Left colon (tissue), 2 donors: ENCODE results near the gene SURF2. TPM values are rescaled to one million over a fixed set of nuclear protein-coding genes. Genes with fewer than 3 reads are reported as not detected.

Experiments used
- ATAC-seq: fragments of 200-7000 bp; cut with Tn5 transposase; one replicate; pipeline ENCODE4 v1.9.1; 2020; ENCODE audit warnings: mild to moderate bottlenecking, moderate library complexity
- DNase-seq, 2 donors: peaks; one replicate each; pipeline ENCODE4 v3.0.0-alpha.2; 2020
- intact Hi-C, 2 donors: fragments of 100-400 bp; cut with DNase I in 1 of 2; cut with micrococcal nuclease in 1 of 2; formaldehyde crosslinking; loops; one replicate each; pipeline versions ENCODE4 v1.11.2 to v1.14.0; 2022; cut with DNase I, micrococcal nuclease
- total RNA-seq, 2 donors: library from RNA; stranded (reverse); fragmentation: NEBNext Ultra II Directional; extraction: Animal tissue kit (Norgen Biotek cat#: 25700); gene quantifications; one replicate each; pipeline ENCODE4 v1.2.1, GENCODE V29; 2021
- donor health status: DM: no; HTN: no; CAD: no.
- donor health status: DM: yes; HTN: yes; CAD: no.

Gene SURF2
- total RNA-seq, 2 donors from 2014 or later, result 9.5 to 10.9 TPM

- peak; percentile 84 for ATAC-seq
- intact Hi-C loops, result loop anchor here in 1 of 2 donors (2.0 kb wide), 1 partner anchor 80 kb away; no protein-coding TSS in a partner anchor
- peak; percentile 69 to 76 for DNase-seq
These were observed 50.3 kb downstream of the SURF2 start for GRCh38 chr9:133406480-133407307.

DNA sequence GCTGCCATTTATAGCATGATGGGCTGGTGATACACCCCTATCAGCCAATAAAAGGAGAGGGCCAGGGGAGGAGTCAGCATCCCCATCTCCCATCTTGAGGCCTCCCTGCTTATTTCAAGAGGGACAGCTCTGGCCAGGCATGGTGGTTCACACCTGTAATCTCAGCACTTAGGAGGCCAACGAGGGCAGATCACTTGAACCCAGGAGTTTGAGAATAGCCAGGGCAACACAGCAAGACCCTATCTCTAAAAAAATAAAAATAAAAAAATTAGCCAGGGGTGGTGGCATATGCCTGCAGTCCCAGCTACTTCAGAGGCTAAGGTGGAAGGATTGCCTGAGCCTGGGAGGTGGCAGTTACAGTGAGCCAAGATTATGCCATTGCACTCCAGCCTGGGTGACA, 51.7 kb downstream of the SURF2 start:
- ATAC-seq (no peak), DNase-seq (no peak)
- intact Hi-C loops, result no loop called here

Other genes with a start within 250 kb of the SURF2 start
- gene RALGDS, start 235.3 kb upstream of the SURF2 start, total RNA-seq, result 10 to 100 TPM; 29.1 to 49.1 TPM
- gene GBGT1, start 192.6 kb upstream of the SURF2 start, total RNA-seq, result 1 to 10 TPM; 4.9 to 5.5 TPM
- not detected for gene OBP2B, start 147.3 kb upstream of the SURF2 start, total RNA-seq
- gene ABO, start 81.3 kb upstream of the SURF2 start, total RNA-seq, result 10 to 100 TPM; 77.6 to 95.1 TPM
- 10 to 100 TPM; 24.1 to 27.8 TPM for gene SURF6, start 20.4 kb upstream of the SURF2 start, total RNA-seq
- gene MED22, start 8.4 kb upstream of the SURF2 start, total RNA-seq, result 10 to 100 TPM; 18.8 to 20.3 TPM
- gene RPL7A, start 8.3 kb upstream of the SURF2 start, total RNA-seq, result 1,000 to 10,000 TPM; 1,331 to 1,405 TPM
- gene SURF1, start 63 bp upstream of the SURF2 start, total RNA-seq, result 10 to 100 TPM; 42.0 to 48.2 TPM
- 100 to 1,000 TPM; 150 to 169 TPM for gene SURF4, start 19.5 kb downstream of the SURF2 start, total RNA-seq
- gene STKLD1, start 19.8 kb downstream of the SURF2 start, total RNA-seq, result under 1 TPM; 0.36 to 0.95 TPM
- 10 to 100 TPM; 18.4 to 22.5 TPM for gene REXO4, start 61.5 kb downstream of the SURF2 start, total RNA-seq
- 1 to 10 TPM; 3.0 to 4.4 TPM for gene ADAMTS13, start 65.8 kb downstream of the SURF2 start, total RNA-seq
- gene CACFD1, start 103.4 kb downstream of the SURF2 start, total RNA-seq, result 10 to 100 TPM; 66.1 to 75.4 TPM
- 1 to 10 TPM; 1.6 to 2.9 TPM for gene SLC2A6, start 122.5 kb downstream of the SURF2 start, total RNA-seq
- not detected for gene MYMK, start 168.4 kb downstream of the SURF2 start, total RNA-seq
- gene ADAMTSL2, start 178.2 kb downstream of the SURF2 start, total RNA-seq, result 1 to 10 TPM; 1.2 to 1.3 TPM